Pulmonary artery endothelial cell (primary cell): ENCODE measurements around the gene PIAS4. TPM values are rescaled to one million over a fixed set of nuclear protein-coding genes. Genes with fewer than 3 reads are reported as not detected.

Source experiments
- DNase-seq: peaks from one replicate; pipeline ENCODE4 v3.0.0-alpha.2; 2011; ENCODE audit warnings: low read depth, low spot score
- total RNA-seq: library from RNA; depleted of rRNA; stranded (reverse); fragments of >200 nt; gene quantifications from 2 replicates; pipeline ENCODE4 v1.2.3, GENCODE V29; 2014

The PIAS4 gene
- total RNA-seq, 1 donor from 2014 or later = 26.5 TPM

DNA sequence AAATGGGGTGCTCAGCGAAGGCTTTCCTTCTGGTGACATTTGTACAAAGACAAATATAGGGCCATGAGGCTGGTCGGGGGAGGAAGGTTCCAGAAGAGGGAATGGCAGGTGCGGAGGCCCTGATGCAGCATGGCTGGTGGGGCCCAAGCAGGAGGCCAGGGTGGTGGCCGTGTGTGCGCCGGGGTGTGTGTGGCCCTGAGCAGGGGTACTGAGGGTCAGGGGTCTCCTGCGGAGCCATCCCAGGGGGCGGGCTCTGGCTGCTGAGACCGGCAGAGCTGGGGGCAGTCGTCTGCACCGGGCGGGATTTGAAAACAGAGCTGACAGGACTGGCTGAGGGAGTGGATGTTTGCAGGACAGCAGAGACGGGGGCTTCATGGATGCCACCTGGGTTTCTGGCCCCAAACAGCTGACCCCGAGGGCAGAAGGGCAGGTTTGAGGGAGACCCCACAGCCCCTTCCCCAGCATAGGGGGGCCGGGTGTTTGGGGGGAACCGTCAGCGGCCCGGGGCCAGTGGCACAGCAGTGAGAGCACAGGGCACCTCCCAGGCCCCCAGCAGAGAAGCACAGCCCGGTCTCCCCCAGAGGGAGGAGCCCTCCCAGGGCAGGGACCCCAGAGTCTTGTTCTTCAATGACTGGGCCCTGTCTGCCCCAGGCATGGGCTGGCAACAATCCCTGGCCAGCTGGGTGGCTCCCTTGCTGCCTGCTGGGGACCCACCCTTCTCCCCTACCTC is 11.4 kb downstream of the PIAS4 start:
- DNase-seq = no peak

- no peak for DNase-seq
Observed at GRCh38 chr19:4019578-4019977, 12.0 kb downstream of the PIAS4 start.

DNA sequence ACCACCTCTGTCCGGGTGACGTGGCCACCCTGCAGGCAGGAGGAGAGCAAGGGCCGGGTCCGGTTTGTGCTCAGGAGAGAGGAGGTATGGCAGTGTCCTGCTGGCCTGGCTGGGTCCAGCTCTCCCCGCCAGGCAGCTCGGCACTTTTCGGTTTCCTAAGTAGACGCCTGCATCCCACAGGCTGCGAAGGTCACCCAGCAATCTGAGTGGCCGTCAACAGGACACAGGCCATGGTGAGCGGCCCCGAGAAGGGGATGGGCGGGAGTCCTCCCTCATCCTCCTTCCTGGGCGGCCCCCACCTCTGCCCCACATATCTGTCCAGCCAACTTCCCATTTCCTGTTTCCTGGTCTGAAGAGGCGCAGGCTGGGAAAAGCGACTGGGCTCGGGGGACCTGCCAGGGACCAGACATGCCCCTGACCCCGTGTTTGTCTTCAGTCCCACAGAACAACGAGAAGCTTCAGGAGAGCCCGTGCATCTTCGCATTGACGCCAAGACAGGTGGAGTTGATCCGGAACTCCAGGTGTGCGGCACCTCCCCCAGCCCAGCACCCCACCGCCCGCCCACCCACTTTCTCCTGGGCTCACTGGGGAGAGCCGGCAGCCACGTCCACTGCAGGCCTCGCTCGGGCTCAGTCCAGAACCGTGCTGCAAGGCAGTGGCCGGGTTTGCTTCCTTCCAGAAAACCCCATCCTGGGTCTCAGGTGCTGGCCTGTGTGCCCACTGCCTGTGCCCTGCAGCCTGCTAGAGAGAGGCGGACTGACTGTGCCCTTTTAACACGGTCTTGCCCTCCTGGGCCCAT is 16.3 kb downstream of the PIAS4 start:
- no peak for DNase-seq

DNA sequence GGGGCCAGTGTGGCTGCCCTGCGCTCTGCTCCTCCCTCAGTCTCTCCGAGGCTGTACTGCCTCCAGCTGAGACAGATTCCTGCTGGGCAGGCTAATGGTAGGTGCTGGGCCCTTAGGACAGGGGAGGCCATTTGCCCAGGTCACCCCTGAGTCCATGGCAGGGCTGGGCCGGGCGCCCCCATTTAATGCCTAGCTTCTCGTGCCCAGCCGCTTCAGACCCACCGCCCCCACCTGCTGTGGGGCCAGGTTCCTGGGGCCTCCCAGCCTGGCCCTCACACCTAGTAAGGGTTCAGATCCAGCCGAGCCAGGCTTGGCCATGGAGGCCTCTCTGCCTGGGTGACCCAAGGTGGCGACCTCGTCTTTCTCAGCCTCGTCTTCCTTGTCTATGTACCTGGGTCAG is 17.8 kb downstream of the PIAS4 start:
- no peak for DNase-seq

GRCh38 chr19:4027146-4027545 is 19.6 kb downstream of the PIAS4 start:
- no peak for DNase-seq

DNA sequence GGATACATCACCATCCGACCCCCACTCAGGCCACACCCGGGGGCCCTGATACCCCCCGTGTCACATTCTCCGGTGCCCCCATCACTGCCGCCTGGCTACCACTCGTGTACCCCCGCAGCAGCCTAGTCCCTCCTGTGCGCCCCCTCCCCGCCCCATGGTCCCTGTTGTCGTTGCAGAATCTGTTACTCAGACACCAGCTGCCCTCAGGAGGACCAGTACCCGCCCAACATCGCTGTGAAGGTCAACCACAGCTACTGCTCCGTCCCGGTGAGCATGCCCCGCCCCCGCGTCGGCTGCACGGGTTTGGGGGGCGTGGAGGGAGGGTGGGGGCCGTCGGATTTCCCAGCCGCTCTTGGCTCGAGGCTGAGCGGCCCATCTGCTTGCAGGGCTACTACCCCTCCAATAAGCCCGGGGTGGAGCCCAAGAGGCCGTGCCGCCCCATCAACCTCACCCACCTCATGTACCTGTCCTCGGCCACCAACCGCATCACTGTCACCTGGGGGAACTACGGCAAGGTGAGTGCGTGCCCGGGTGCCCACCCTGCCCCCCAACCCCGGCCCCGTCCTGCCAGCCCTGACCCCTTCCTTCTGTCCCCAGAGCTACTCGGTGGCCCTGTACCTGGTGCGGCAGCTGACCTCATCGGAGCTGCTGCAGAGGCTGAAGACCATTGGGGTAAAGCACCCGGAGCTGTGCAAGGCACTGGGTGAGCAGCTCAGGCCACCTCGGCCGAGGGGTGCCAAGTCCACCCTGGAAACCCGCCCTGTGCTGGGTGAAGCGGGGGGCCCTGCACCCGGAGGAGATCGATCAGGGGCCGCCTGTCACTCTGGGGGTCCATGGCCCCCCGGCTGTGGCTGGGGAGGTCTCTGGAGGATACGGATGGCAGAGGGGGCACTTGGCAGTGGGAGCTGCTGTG is 21.1 kb downstream of the PIAS4 start:
- DNase-seq = no peak

- no peak for DNase-seq
Observed at GRCh38 chr19:4029247-4029614, 21.7 kb downstream of the PIAS4 start.

DNA sequence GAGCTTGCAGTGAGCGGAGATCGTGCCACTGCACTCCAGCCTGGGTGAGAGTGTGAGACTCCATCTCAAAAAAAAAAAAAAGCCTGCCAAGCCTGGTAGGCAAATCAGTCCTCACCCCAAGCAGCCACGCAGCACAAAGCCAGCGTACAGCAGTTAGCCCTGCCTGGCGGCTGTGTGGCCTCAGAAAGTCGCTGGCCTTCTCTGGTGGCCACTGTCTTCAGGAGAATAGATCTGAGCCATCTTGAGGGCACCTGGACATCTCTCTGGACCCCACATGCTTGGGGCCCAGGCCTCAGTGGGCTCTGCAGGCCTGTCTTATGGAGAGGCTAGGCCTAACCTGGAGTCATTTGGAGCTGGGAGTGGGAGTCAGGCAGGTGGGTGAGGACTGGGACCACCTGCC is 23.0 kb downstream of the PIAS4 start:
- no peak for DNase-seq

DNA sequence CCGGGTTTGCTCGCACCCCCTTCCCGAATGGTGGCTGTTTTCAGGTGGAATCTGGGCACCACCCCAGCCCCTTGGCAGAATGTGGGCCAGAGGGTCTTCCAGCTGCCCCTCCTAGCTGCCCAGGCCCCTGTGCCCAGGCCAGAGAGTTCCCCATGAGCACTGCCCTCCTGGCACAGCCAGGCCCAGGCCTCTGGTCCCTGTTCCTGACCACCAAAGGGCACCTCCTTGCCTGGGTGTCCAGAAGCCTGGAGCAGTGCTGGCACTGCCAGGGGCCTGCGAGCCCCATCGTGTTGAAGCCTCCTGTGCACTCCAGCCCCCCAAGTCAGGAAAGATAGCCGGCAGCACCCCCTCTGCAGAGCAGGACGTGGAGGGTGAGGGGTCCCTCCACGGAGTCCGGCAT is 23.4 kb downstream of the PIAS4 start:
- DNase-seq = no peak

DNA sequence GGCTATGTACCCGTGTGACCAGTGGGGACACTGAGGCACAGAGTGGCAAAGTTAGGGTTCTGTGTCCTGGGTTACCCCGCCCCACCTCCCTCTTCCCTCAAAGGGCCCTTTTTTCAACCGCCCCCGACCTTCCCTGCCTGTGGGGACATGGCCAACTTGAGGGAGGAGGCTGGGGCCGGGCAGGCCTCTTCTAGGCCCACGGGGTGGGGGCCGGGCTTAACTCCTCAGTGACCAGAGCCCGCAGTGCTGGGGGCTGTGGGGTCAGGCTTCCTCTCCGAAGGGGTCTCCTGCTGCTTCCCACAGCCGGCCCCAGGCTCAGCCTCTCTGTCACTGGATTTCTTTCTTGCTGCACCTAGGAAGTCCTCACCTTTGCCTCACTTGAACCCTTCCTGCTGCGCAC is 23.9 kb downstream of the PIAS4 start:
- DNase-seq = no peak

DNA sequence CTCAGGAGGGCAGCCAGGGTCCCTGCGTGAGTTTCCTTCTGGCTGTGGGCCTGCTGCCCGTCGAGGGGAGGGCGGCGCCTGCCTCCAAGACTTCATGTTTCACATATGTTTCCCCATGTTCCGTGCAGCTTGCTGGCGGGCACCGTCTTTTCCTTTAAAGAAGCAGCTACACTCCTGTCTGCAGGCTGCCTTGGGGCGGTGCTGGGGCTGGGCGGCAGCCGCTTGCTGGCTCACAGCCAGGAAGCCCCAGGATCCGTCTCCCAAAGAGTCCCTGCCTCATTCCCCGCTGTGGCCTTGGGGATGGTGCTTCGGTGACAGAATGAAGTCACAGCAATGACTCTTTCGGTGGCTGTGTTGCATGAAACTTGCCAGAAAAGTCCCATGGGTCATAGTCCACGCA is 24.9 kb downstream of the PIAS4 start:
- DNase-seq = no peak

GRCh38 chr19:4033028-4033956 is 25.8 kb downstream of the PIAS4 start:
- DNase-seq = no peak

- DNase-seq = no peak
Observed at GRCh38 chr19:4034048-4035017, 26.8 kb downstream of the PIAS4 start.

GRCh38 chr19:4035018-4035566 is 27.6 kb downstream of the PIAS4 start:
- no peak for DNase-seq

DNA sequence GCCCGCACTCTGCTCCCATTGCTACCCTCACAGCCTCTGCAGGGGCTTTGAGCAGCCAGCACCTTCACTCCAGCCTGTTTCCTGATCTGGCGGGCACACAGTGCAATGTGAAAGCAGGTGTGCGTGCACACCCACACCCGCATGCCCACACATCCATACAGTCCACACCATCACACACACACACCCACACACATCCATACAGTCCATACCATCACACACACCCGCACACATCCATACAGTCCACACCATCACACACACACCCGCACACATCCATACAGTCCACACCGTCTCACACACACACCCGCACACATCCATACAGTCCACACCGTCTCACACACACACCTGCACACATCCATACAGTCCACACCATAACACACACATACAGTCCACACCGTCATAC is 28.0 kb downstream of the PIAS4 start:
- no peak for DNase-seq

DNA sequence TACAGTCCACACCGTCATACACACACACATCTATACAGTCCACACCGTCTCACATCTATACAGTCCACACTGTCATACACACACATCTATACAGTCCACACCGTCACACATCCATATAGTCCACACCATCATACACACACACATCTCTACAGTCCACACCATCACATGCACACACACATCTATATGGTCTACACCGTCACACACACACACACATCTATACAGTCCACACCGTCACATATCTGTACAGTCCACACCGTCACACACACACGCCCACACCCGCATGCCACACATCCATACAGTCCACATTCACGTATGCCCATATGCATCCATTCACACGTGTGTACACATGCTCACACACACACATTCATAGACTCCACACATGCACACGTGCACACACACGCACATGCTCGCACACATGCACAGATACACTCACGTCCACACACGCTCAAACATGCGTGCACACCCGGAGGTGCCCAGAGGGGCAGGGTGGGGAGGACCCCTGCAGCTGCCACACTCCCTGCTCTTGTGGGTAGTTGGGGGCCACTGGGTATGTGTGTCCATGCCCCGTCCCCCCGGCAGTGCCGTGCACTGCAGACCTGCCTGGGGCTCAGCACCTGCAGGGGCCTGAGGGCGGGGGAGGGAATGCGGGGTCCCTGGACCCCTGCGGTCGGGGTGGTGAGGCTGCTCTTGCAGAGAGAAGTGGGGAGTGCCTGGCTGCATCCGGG is 29.2 kb downstream of the PIAS4 start:
- DNase-seq = no peak

- DNase-seq = no peak
Observed at GRCh38 chr19:4037301-4037949, 29.9 kb downstream of the PIAS4 start.

GRCh38 chr19:4038057-4038456 is 30.5 kb downstream of the PIAS4 start:
- no peak for DNase-seq
